Pancreas (tissue), 10 donors: ENCODE results near the gene DNAJC8. TPM values are rescaled to one million over a fixed set of nuclear protein-coding genes. Genes with fewer than 3 reads are reported as not detected.

Experiments
- ATAC-seq, 4 donors: fragments of 200-7000 bp; cut with Tn5 transposase; one replicate each; pipeline versions ENCODE4 v1.8.0 to v1.9.1; 2020; ENCODE audit warnings: mild to moderate bottlenecking in 4 of 4, moderate library complexity in 4 of 4
- DNase-seq, 6 donors: peaks; one replicate each; pipeline ENCODE4 v3.0.0-alpha.2; 2020
- FAIRE-seq: peaks from 2 replicates; lab custom pipeline; 2012; peaks lifted over from hg19 to GRCh38; lab: Jason Lieb, UNC
- H3K27ac ChIP-seq, 4 donors: fragments of 200-600 bp; sonication (generic); 1 replicate in 3 of 4; 2 replicates in 1 of 4; pipeline versions ENCODE4 v1.5.0 to v1.8.0; 2020
- H3K27me3 ChIP-seq, 4 donors: fragments of 200-600 bp; one replicate each; pipeline ENCODE4 v1.8.0; 2021
- H3K36me3 ChIP-seq, 3 donors: fragments of 200-600 bp; sonication (generic) in 1 of 3; one replicate each; pipeline versions ENCODE4 v1.5.0 to v1.8.0; 2020 to 2021
- H3K4me1 ChIP-seq, 3 donors: fragments of 200-600 bp; one replicate each; pipeline ENCODE4 v1.8.0; 2021
- H3K4me3 ChIP-seq, 4 donors: fragments of 200-600 bp; sonication (generic) in 2 of 4; one replicate each; pipeline versions ENCODE4 v1.5.0 to v1.8.0; 2020 to 2021
- H3K9me3 ChIP-seq, 4 donors: fragments of 200-600 bp; one replicate each; pipeline ENCODE4 v1.8.0; 2021
- WGBS, 2 donors: extraction: QIAGEN DNeasy Blood & Tissue Kit; methylation state at CpG; one replicate each; pipeline ENCODE4 v1.1.7; 2013; 5-methylcytosine and 5-hydroxymethylcytosine counted together
- intact Hi-C, 3 donors: fragments of 100-400 bp; cut with DNase I; formaldehyde crosslinking; loops; one replicate each; pipeline versions ENCODE4 v1.11.1 to v1.14.2; 2022
- polyA plus RNA-seq, 2 donors: library from polyadenylated mRNA; stranded (reverse); fragments of 200-250 nt; gene quantifications; one replicate each; pipeline ENCODE4 v1.2.3, GENCODE V29; 2013
- total RNA-seq, 6 donors: library from RNA; stranded (reverse); fragmentation: NEBNext Ultra II Directional in 4 of 6; extraction: Animal tissue kit (Norgen Biotek cat#: 25700) in 4 of 6; gene quantifications; one replicate each; pipeline versions ENCODE4 v1.2.1 to v1.2.4, GENCODE V29; 2021 to 2023
- TF ChIP-seq, protein P1 (sequence below), 4 donors: fragments of 200-600 bp; sonication (generic) in 3 of 4; IDR thresholded peaks; one replicate each; pipeline versions ENCODE4 v1.5.0 to v1.8.0; 2021; ENCODE audit warnings: antibody characterized with exemption in 4 of 4
- donor health status: healthy with polysubstance abuse.
- donor health status: DM: no; HTN: no; CAD: no; lungs with moderate emphysema.
- donor health status: DM: no; HTN: no; CAD: no.
- donor health status: control.
- donor health status: control.
- donor health status: Bipolar disorder and iron deficiency.
- donor health status: DM: yes; HTN: yes; CAD: no.
- donor health status: DM: no; HTN: no; CAD: no.
- donor health status: DM: no; HTN: no; CAD: no.
- donor health status: DM: yes; HTN: yes; CAD: no.

Gene DNAJC8
- total and polyA plus RNA-seq, 8 donors: 12.1 to 45.1 (median 20.6) TPM

DNA sequence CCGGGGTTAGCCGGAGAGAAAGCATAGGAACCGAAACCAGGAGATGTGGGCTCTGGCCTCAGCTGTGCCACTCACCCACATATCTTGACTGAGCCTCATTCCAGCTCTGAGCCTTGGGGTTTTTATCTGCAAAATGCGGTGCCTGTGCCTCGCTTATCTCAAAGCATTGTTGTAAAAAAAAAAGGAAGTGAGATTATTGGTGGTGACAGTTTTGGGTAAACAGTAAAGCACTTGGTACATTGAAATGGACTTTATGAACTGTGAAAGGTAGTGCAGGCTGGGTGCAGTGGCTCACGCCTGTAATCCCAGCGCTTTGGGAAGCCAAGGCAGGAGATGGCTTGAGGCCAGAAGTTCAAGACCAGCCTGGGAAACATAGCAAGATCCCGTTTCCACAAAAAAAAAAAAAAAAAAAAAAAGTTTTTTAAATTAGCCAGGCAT, 60.1 kb downstream of the DNAJC8 start:
- ATAC-seq (peak; percentile 38 to 79 (median 60)), FAIRE-seq (no peak), DNase-seq (peak in 1 of 6 donors; percentile 6)
- peaks cover 0 to 9% (median 0%) of the 10 kb centered on the region in 3 donors for H3K4me1 ChIP-seq
- WGBS, 2 donors: 13 to 18% methylated on average over 8 of the region's 8 CpGs
- H3K27ac ChIP-seq: peak overlapping the region in 3 of 4 donors; percentile 22 to 59 (median 52)
- H3K9me3 ChIP-seq: no peaks in the 10 kb centered on the region
- H3K27me3 ChIP-seq: no peaks in the 10 kb centered on the region
- no peaks in the 10 kb centered on the region for H3K36me3 ChIP-seq
- peak overlapping the region in 1 of 4 donors; percentile 7 for H3K4me3 ChIP-seq
- intact Hi-C loops: no loop called here
- TF ChIP-seq, protein P1, sequence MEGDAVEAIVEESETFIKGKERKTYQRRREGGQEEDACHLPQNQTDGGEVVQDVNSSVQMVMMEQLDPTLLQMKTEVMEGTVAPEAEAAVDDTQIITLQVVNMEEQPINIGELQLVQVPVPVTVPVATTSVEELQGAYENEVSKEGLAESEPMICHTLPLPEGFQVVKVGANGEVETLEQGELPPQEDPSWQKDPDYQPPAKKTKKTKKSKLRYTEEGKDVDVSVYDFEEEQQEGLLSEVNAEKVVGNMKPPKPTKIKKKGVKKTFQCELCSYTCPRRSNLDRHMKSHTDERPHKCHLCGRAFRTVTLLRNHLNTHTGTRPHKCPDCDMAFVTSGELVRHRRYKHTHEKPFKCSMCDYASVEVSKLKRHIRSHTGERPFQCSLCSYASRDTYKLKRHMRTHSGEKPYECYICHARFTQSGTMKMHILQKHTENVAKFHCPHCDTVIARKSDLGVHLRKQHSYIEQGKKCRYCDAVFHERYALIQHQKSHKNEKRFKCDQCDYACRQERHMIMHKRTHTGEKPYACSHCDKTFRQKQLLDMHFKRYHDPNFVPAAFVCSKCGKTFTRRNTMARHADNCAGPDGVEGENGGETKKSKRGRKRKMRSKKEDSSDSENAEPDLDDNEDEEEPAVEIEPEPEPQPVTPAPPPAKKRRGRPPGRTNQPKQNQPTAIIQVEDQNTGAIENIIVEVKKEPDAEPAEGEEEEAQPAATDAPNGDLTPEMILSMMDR (IDR thresholded peaks at IDR 0.05): no peak

DNA sequence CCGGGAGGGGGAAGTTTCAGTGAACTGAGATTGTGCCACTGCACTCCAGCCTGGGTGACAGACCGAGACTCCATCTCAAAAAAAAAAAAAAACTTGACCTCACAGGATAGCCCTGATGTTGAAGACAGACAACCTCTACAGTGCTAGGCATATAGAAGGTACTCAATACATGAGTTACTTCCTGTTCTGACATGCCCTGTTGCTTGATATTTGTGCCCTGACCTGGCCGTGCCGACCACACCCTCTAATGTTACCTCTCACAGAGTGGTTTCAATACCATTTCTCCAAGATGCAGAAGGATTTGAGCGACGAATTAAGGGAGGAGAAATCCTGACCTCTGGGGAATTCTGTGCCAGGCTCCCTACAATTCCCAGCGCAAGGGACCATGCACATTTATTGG, 61.6 kb downstream of the DNAJC8 start:
- ATAC-seq (no peak), DNase-seq (no peak), FAIRE-seq (no peak)
- TF ChIP-seq, protein P1 (IDR thresholded peaks at IDR 0.05): no peak
- 87 to 93% methylated on average over 7 of the region's 7 CpGs for WGBS, 2 donors
- Histone ChIP-seq H3K27ac (no peak overlapping the region), H3K4me1 (peaks cover 0 to 9% (median 0%) of the 10 kb centered on the region in 3 donors), H3K4me3 (no peak overlapping the region), H3K36me3 (no peaks in the 10 kb centered on the region), H3K27me3 (no peaks in the 10 kb centered on the region), H3K9me3 (no peaks in the 10 kb centered on the region)
- intact Hi-C loops: no loop called here

DNA sequence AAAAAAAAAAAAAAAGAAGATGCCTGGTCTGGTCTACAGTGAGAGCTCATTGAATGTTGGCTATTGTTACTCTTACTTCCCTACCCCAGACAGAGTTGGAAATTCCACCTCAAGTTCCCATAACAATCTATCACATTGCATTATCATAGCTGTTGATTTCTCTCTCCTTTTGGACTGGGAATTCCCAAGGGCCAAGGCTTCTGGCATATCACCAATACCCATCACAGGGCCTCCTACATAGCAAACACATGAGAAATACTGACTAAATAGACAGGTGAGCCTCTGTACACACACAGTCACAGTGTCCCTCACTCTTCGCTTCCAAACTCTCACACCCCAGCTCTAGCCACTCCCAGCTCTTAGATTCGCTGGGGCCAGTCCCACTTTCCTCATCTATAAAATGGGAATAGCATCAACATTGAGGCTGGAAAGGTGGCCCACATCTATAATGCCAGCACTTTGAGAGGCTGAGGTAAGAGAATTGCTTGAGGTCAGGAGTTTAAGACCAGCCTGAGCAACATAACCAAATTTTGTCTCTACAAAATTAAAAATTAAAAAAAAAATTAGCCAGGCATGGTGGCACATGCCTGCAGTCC, 62.7 kb downstream of the DNAJC8 start:
- 81 to 85% methylated on average over 2 of the region's 2 CpGs for WGBS, 2 donors
- TF ChIP-seq, protein P1 (IDR thresholded peaks at IDR 0.05): no peak
- Histone ChIP-seq H3K27ac (no peak overlapping the region), H3K4me3 (no peak overlapping the region), H3K4me1 (peaks cover 0 to 9% (median 0%) of the 10 kb centered on the region in 3 donors), H3K36me3 (no peaks in the 10 kb centered on the region), H3K9me3 (no peaks in the 10 kb centered on the region), H3K27me3 (no peaks in the 10 kb centered on the region)
- DNase-seq (no peak), ATAC-seq (peak in 1 of 4 donors; percentile 40), FAIRE-seq (no peak)
- intact Hi-C loops: no loop called here

DNA sequence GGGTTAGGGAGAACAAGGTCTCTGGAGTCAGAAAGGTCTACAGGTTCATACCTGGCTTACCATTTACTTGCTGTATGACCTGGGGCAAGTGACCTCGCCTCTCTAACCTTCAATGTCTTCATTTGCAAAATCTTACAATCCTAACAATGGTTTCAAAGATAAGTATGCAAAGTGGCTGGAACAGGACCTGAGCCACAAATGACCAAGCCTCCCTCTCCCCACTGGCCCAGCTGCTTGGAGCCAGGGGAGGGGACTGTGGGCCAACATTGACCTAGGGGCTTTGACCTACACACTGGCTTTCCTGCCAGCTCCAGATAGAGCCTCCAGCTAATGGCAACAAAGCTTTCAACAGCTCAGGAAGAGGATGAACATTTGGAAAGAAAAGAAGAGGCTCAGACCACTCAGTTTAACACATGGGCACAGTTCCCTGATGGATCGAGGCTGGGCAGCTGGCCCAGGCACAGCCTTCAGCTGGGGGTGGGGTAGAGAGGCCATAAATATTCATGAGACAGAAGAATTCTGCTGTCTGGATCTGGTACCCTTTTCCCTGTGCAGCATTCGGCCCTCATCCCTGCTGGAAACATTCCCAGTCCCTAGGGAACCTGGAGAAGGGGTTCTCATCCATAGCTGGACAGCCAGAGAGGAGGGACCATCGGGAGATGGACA, 69.2 kb downstream of the DNAJC8 start:
- DNase-seq (no peak), ATAC-seq (peak in 3 of 4 donors; percentile 25 to 59 (median 43)), FAIRE-seq (no peak)
- intact Hi-C loops: no loop called here
- whole genome bisulfite sequencing, 2 donors: 43 to 46% methylated on average over 4 of the region's 4 CpGs
- no peak overlapping the region for H3K27ac ChIP-seq
- no peaks in the 10 kb centered on the region for H3K4me1 ChIP-seq
- H3K27me3 ChIP-seq: no peaks in the 10 kb centered on the region
- H3K4me3 ChIP-seq: no peak overlapping the region
- TF ChIP-seq, protein P1 (IDR thresholded peaks at IDR 0.05): no peak
- H3K36me3 ChIP-seq: no peaks in the 10 kb centered on the region
- H3K9me3 ChIP-seq: no peaks in the 10 kb centered on the region

DNA sequence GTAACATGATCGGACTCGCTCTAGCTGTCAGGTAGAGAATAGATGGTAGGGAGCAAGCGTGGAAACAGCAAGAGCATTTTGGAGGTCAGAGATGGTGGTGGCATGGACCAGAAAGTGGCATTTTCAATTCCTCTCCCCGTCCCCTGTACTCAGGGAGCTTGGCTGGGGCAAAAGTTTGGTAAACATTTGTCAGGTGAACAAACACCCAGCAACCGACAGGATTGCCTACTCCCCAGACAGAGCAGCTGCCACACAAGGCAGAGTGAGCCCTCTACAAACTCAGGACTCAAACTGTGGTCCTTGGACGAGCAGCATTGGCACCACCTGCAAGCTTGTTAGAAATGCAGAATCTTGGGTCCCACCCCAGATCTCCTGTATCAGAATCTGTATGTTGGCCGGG, 70.7 kb downstream of the DNAJC8 start:
- Histone ChIP-seq H3K9me3 (no peaks in the 10 kb centered on the region), H3K27ac (no peak overlapping the region), H3K4me1 (no peaks in the 10 kb centered on the region), H3K36me3 (no peaks in the 10 kb centered on the region), H3K4me3 (no peak overlapping the region), H3K27me3 (no peaks in the 10 kb centered on the region)
- no peak for FAIRE-seq
- no peak for ATAC-seq
- intact Hi-C loops: no loop called here
- DNase-seq: no peak
- WGBS, 2 donors: 73 to 75% methylated on average over 7 of the region's 7 CpGs
- TF ChIP-seq, protein P1 (IDR thresholded peaks at IDR 0.05): no peak
